Measurements from ENCODE around the gene MAN2C1.
A peak's percentile ranks its signal among the peaks of the same experiment; 100 is the strongest.
"Not testable (repeated sequence)": the region's sequence is repeated elsewhere in the genome, so short reads cannot be mapped to it uniquely, and the experiment has no call there.

Gene MAN2C1

DNA sequence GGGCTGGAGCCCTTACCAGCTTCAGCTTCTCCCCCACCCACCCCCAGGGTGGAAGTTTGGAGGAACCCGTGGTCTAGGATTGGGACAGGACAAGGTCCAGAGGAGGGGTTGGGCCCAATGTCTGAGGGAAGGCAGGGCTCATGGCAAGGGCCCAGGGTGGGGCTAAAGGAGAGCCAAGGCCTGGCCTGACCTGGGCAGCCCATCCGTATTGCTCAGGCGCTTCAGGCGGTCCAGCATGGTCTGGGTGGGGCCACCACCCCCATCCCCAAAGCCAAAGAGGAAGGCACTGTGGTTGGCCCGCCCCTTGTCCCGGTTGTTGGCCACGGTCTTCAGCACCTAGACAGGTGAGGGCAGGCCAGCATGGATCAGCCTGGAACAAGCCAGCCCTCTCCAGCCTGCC, 7.6 kb downstream of the MAN2C1 start:
- DNase-seq (ENCODE audit: low spot score) = no peak

DNA sequence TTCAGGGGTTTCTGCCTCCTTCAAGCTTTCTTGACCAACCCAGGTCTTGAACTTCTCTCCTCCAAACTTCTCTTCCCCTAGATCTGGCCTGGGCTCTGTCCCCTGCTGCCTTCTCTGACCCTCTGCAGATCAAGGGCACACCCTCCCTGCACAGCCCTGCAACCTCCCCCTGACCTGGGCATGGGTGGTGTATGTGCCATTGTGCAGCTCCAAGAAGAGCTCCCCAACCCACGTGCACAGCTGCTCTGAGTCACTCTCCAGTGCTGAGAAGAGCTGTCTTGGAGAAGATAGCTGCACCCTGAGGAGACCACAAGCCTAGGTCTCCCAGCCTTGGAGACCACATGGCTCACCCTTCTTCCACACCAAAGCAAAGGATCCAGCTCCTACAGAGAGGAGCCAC, 8.0 kb downstream of the MAN2C1 start:
- DNase-seq (ENCODE audit: low spot score) = no peak

GRCh38 chr15:75359537-75360250, 8.7 kb downstream of the MAN2C1 start:
- DNase-seq (ENCODE audit: low spot score) = no peak

DNA sequence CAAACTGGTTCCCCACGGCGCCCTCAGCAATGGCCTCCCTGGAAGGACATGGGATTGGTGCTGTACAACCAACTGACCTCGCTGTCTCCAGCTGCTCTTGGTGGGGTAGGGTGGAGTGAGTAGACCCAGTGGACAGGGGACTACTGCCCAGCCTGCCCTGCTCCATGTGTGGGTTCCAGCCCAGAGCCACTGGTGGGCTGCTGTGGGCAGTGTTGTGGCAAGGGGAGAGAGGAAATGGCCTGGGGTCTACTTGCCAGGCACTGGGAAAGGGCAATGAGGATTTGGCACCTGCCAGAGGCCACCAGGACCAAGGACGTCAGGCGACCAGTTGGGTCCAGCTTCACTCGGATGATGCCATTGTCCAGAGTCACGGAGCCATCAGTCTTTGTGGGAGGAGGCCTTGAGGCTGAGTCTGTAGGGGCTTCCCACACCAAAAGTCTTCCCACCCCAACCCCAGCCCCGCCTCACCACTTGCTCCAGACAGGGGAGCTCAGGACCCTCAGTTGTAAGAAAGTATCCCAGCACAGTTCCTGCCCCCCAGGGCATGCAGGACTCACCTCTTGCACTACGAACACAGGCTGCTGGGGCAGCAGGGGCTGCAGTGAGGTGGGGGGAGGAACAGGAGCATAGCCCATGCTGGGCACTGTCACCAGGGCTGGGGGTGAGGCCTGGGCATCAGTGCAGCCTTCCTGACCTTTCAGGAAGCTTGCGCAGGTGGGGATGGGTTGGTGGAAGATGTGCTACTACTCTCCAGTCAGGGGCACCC, 9.5 kb downstream of the MAN2C1 start:
- DNase-seq (ENCODE audit: low spot score) = no peak

- DNase-seq (ENCODE audit: low spot score) = no peak
Observed at GRCh38 chr15:75357976-75358673, 10.3 kb downstream of the MAN2C1 start.

DNA sequence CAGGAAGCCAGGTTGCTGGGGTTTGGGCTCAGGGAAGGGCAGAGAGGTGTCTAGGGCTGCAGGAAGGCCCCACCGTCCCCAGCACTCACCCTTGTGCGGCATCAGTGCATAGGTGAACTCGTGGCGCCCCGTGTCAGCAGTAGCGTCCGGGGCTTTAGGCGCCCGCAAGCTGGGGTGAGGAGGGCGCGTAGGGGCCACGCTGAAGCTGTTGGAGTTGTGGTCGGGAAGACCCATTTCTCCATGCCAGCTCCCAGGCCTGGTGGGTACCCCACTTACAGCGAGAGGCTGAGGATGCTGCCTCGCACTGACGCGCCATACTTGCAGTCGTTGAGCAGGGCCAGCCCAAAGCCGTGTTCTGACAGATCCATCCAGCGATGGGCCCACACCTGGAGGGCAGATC, 11.9 kb downstream of the MAN2C1 start:
- no peak for DNase-seq (ENCODE audit: low spot score)

- DNase-seq (ENCODE audit: low spot score) = no peak
Observed at GRCh38 chr15:75356006-75356405, 12.4 kb downstream of the MAN2C1 start.

GRCh38 chr15:75355369-75355768, 13.0 kb downstream of the MAN2C1 start:
- no peak for DNase-seq (ENCODE audit: low spot score)

GRCh38 chr15:75354454-75354853, 14.0 kb downstream of the MAN2C1 start:
- DNase-seq (ENCODE audit: low spot score) = no peak

GRCh38 chr15:75353604-75354003, 14.8 kb downstream of the MAN2C1 start:
- no peak for DNase-seq (ENCODE audit: low spot score)

DNA sequence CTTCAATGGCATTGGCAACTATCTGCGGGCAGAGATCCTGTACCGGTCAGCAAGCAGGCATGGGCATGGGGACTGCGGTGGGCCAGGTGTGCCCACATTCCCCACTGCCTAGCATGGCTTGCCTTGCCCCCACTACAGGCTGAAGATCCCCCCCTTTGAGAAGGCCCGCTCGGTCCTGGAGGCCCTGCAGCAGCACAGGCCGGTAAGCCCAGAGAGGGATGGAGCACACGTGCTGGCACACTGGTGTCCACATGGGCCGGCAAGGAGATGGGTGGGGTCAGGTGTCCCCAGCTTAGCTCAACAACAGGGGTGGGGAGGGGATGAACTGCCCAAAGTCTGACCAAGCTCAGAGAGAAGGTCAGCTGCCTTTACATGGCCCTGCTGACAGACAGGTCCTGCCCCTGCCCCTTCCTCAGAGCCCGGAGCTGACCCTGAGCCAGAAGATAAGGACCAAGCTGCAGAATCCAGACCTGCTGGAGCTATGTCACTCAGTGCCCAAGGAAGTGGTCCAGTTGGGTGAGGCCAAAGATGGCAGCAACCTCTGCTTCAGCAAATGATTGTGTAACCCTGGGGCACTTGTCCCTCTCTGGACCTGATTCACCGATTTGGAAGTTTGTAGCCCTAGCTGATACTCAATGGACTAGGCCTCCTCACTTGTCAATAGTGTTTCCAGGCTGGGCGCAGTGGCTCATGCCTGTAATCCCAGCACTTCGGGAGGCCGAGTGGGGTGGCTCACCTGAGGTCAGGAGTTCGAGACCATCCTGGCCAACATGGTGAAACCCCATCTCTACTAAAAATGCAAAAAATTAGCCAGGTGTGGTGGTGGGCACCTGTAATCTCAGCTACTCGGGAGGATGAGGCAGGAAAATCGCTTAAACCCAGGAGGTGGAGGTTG, 16.0 kb downstream of the MAN2C1 start:
- DNase-seq (ENCODE audit: low spot score) = no peak

- no peak for DNase-seq (ENCODE audit: low spot score)
Observed at GRCh38 chr15:75350601-75351361, 17.6 kb downstream of the MAN2C1 start.

- no peak for DNase-seq (ENCODE audit: low spot score)
Observed at GRCh38 chr15:75349851-75350588, 18.4 kb downstream of the MAN2C1 start.

DNA sequence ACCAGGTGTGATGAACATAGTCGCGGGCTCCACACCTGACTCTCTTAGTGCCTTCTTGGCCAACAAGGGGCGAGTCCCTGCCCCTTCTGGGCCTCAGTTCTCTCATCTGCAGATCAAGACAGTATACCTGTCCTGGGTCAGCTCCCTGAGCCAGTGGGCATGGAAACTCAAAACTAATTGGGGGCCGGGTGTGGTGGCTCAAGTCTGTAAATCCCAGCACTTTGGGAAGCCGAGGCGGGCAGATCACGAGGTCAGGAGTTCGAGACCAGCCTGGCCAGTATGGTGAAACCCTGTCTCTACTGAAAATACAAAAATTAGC, 19.1 kb downstream of the MAN2C1 start:
- DNase-seq (ENCODE audit: low spot score) = not testable (repeated sequence)

DNA sequence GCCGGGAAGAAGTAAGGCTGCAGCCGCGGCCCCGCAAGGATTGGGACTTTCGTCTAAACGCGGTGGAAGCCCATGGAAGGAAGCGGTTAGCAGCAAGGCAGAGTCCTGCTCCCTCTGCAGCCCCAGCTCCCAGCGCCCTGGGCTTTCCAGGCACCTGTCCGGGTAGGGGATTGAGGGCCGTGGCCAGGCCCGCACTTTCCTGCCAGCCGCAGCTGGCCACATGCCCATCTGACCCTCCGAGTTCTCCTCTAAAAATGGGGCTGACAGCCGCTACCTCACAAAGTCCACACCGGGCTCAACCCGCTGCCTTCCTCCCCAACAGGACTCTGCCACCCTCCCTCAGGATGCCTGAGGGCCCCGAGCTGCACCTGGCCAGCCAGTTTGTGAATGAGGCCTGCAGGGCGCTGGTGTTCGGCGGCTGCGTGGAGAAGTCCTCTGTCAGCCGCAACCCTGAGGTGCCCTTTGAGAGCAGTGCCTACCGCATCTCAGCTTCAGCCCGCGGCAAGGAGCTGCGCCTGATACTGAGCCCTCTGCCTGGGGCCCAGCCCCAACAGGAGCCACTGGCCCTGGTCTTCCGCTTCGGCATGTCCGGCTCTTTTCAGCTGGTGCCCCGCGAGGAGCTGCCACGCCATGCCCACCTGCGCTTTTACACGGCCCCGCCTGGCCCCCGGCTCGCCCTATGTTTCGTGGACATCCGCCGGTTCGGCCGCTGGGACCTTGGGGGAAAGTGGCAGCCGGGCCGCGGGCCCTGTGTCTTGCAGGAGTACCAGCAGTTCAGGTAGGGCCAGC, 19.7 kb downstream of the MAN2C1 start:
- DNase-seq (ENCODE audit: low spot score) = no peak

GRCh38 chr15:75348034-75348561, 20.3 kb downstream of the MAN2C1 start:
- DNase-seq (ENCODE audit: low spot score) = no peak

- DNase-seq (ENCODE audit: low spot score) = peak; percentile 49
Observed at GRCh38 chr15:75347222-75348033, 21.0 kb downstream of the MAN2C1 start.

- no peak for DNase-seq (ENCODE audit: low spot score)
Observed at GRCh38 chr15:75346796-75347221, 21.6 kb downstream of the MAN2C1 start, which contains the start of gene NEIL1. Gene NEIL1, plus strand, starts transcription at chr15:75347039. Its CDS starts 1,867 bp downstream, at chr15:75348906.

Data from hepatic stellate cell (primary cell).